GM03348 (cell line): ENCODE measurements around the gene FGFR3.
A peak's percentile ranks its signal among the peaks of the same experiment; 100 is the strongest.

Experiments
- DNase-seq: peaks from one replicate; pipeline ENCODE4 v3.0.0; 2012; ENCODE audit warnings: low spot score

The FGFR3 gene

DNA sequence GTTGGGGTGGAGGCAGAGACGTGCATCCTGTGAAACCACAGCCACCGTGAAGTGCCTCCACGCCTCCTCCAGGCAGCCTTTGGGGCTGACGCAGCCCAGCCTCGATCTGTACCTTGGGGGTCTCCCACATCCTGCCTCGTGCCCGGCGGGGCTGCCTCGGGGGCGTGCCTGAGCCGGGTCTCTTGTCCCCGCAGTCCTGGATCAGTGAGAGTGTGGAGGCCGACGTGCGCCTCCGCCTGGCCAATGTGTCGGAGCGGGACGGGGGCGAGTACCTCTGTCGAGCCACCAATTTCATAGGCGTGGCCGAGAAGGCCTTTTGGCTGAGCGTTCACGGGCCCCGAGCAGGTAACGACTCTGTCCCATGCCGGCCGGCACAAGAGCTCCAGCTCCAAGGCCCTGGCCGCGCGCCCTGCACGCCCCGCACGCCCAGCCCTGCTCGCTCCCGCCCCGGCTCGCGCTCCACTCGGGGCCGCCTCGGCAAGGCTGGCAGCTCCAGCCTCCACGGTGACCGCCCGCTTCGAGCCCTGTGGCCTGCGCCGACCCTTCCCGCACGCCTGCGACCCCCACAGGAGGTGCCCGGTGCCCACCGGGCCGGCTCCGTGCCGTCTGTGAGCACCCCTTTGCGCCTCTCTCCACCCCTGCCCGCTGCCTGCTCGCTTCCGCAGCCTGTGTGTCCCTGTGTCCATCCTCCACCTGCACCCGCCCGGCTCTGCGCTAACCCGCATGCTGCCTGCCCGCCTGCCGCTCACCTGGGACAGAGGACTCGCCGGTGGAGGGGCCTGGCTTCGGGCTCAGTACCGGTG, 9.8 kb downstream of the FGFR3 start:
- DNase-seq: no peak

DNA sequence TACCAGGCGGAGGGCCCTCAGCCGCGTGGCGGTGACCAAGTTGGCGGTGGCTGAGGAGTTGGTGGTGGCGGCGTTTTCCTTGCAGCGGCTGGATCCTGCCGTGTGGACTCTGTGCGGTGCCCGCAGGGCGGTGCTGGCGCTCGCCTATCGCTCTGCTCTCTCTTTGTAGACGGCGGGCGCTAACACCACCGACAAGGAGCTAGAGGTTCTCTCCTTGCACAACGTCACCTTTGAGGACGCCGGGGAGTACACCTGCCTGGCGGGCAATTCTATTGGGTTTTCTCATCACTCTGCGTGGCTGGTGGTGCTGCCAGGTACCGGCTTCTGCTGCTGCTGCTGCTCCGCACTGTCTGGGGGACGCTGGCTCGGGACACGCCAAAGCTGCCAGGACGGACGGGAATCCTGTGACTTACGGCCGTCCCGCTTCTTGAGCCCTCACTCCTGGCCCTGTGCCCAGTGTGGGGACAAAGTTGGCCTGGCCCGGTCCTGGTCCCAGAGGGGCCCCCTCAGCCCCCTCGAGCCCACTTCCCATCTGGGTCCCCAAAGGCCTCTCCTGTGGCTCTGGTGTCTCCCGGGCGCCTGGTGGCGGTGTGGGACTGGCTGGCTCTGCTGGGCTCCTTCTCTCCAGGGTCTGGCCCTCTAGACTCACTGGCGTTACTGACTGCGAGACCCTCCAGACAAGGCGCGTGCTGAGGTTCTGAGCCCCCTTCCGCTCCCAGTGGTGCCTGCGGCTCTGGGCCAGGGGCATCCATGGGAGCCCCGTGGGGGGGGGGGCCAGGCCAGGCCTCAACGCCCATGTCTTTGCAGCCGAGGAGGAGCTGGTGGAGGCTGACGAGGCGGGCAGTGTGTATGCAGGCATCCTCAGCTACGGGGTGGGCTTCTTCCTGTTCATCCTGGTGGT, 10.7 kb downstream of the FGFR3 start:
- DNase-seq: no peak

DNA sequence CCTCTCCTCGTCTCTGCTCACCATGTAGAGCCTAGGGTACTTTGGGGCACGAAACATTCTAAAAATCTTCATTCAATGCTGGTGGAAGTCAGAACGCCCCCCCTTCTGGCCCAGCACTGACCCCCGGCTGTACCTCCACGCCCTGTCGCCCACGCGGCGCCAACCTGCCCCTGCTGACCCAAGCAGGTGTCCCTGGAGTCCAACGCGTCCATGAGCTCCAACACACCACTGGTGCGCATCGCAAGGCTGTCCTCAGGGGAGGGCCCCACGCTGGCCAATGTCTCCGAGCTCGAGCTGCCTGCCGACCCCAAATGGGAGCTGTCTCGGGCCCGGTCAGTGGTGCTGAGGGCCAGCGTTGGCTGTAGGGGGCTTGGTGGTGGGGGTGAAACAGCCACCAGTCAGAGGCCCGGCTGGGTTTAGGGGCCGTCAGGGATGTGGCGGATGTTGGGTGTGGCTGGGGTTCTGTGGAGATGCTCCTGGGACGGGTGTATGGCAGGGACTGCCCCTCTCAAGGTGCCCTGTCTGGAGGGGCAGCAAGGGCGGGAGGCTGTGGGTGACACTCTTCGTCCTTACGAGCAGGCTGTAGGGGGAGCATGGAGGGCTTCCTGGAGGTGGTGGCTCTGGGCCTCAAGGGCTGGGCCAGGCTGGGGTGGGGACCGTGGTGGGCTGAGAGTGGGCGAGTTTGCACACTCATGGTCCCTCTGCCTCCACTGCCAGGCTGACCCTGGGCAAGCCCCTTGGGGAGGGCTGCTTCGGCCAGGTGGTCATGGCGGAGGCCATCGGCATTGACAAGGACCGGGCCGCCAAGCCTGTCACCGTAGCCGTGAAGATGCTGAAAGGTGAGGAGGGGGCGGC, 11.8 kb downstream of the FGFR3 start:
- DNase-seq: no peak

DNA sequence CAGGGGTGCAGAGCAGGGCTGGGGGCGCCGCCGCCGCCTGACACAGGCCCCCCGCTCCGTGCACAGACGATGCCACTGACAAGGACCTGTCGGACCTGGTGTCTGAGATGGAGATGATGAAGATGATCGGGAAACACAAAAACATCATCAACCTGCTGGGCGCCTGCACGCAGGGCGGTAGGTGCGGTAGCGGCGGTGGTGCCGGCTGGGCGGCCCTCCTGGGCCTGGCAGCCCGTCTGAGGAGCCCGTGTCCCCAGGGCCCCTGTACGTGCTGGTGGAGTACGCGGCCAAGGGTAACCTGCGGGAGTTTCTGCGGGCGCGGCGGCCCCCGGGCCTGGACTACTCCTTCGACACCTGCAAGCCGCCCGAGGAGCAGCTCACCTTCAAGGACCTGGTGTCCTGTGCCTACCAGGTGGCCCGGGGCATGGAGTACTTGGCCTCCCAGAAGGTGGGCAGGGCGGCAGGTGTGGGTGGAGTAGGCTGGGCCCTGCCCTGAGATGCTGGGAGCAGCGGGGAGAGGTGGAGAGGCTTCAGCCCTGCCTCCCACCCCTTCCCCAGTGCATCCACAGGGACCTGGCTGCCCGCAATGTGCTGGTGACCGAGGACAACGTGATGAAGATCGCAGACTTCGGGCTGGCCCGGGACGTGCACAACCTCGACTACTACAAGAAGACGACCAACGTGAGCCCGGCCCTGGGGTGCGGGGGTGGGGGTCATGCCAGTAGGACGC, 12.6 kb downstream of the FGFR3 start:
- DNase-seq: no peak

DNA sequence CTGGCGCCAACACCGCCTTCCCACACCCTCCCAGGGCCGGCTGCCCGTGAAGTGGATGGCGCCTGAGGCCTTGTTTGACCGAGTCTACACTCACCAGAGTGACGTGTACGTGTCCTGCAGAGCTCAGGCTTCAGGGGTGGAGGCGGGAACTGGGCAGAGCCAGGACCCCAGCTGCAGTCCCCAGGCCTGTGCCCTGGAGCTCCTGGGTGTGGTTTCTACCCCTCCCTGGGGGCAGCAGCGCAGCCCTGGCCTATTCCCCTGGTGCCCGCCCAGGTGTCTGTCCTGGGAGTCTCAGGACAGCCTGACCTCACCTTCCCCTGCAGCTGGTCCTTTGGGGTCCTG, 13.1 kb downstream of the FGFR3 start:
- no peak for DNase-seq

DNA sequence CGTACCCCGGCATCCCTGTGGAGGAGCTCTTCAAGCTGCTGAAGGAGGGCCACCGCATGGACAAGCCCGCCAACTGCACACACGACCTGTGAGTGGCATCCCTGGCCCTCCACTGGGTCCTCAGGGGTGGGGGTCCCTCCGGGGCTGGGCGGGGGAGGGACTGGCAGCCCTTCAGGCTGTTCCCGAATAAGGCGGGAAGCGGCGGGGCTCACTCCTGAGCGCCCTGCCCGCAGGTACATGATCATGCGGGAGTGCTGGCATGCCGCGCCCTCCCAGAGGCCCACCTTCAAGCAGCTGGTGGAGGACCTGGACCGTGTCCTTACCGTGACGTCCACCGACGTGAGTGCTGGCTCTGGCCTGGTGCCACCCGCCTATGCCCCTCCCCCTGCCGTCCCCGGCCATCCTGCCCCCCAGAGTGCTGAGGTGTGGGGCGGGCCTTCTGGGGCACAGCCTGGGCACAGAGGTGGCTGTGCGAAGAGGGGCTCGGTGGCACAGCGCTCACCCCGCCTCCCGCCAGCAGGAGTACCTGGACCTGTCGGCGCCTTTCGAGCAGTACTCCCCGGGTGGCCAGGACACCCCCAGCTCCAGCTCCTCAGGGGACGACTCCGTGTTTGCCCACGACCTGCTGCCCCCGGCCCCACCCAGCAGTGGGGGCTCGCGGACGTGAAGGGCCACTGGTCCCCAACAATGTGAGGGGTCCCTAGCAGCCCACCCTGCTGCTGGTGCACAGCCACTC, 13.7 kb downstream of the FGFR3 start:
- DNase-seq: no peak

DNA sequence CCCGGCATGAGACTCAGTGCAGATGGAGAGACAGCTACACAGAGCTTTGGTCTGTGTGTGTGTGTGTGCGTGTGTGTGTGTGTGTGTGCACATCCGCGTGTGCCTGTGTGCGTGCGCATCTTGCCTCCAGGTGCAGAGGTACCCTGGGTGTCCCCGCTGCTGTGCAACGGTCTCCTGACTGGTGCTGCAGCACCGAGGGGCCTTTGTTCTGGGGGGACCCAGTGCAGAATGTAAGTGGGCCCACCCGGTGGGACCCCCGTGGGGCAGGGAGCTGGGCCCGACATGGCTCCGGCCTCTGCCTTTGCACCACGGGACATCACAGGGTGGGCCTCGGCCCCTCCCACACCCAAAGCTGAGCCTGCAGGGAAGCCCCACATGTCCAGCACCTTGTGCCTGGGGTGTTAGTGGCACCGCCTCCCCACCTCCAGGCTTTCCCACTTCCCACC, 14.3 kb downstream of the FGFR3 start:
- DNase-seq: no peak

DNA sequence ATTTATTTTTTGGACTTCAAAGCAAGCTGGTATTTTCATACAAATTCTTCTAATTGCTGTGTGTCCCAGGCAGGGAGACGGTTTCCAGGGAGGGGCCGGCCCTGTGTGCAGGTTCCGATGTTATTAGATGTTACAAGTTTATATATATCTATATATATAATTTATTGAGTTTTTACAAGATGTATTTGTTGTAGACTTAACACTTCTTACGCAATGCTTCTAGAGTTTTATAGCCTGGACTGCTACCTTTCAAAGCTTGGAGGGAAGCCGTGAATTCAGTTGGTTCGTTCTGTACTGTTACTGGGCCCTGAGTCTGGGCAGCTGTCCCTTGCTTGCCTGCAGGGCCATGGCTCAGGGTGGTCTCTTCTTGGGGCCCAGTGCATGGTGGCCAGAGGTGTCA, 15.3 kb downstream of the FGFR3 start:
- no peak for DNase-seq

DNA sequence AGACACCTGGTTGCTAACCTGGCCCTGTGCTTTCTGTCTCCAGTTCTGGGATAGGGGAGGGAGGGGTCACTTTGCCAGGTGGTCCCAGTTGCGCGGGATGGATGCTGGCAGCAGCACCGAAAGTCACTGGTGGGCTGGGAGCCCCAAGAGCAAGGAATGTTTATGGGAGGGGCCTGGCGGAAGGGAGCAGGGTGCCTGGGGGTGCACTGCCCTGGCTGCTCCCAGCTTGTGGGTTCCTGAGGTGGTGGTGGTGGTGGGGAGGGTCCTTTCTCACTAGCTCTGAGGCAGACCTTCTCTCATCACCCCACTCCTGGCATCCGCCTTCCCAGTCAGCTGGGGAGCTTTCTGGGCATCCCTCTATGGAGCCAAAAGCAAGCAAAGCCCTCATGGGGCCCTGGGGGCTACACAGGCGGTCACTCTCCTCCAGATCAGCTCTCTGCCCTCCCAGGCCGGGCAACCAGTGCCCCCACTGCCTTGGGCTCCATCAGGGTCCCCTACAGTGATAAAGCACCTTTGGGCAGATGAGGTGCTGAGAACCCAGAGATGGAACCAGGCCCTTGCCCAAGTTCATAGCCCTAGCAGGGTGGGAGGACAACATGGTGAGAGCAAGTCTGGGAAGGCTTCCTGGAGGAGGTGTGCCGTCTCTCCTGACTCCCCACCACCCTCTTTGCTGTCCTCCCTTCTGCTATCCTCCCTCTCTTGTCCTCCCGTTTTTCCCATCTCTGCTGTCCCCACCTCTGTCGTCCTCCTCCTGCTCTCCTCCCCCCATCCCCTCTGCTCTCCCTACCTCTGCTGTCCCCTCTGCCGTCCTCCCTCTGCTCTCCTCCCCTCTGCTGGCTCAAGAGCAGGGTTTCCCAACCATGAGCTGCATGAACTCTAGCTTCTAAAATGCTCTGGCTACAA, 16.0 kb downstream of the FGFR3 start:
- DNase-seq: no peak

DNA sequence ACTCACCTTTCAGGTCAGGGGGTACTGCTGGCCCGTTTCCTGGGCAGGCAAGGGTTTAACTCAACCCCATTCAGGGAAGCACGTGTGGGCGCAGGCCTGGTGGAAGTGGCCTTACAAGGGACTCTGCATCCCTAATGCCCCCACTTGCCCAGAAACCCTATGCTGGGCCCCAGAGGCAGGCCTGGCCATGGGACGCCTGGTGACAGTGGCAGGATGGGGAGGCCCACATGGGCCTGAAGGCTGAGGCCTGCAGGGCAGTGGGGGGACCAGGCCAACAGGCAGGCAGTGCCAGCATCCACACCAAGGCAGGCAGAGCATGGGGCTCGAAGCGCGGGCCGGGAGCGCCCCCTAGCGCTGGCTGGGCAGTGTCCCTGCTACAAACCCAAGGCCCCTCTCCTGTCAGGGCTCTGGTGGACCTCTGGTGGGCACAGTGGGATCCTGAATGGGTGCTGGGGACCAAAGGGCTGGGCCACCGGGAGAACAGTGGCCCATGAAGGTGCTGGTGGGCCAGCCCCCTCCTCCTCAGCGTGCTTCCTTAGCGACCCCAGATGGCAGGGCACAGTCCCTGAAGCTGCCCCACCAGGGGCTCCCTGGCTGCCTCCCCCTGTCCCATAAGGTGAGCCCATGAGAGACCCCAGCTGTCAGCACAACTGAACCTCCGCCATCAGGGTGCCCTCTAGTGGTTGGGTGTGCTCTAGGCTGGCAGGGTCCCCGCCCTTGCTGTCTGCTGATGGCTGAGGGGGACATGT, 16.8 kb downstream of the FGFR3 start:
- DNase-seq: peak; percentile 91

DNA sequence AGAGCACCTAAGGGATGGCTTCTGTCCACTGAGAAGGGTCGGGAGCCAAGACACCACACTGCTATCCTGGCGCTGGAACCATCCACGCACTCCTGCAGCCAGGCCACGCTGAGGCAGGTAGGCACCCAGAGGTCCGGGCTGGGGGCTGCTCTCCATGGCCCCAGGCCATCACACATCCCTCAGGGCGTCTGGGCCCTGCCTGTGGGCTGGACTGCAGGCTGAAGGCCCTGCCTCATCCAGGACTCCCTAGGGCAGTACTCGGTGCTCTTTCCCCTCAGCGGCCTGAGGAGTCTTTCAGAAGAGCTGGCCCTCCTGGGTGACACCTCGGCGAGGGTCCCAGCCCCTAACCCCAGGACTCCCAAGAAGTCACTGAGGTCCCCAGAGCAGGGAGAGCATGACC, 17.7 kb downstream of the FGFR3 start:
- no peak for DNase-seq

DNA sequence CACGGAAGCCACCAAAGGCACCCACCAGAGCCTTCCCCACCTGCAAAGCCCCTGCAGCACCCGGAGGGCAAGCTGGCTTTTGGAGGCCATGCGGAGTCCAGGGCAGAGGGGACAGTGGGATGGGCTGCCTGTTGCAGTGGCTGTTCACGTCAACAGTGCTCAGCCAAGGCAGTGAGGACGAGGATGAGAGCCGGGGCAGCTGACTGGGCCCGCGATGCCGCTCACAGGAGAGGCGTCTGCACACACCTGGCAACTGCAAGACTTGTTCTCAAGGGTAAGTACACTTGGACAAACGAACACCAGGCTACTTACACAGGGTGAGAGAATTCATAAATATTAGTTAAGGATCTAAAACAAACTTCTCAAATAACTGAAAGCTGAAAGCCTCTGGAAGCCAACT, 19.6 kb downstream of the FGFR3 start:
- no peak for DNase-seq

DNA sequence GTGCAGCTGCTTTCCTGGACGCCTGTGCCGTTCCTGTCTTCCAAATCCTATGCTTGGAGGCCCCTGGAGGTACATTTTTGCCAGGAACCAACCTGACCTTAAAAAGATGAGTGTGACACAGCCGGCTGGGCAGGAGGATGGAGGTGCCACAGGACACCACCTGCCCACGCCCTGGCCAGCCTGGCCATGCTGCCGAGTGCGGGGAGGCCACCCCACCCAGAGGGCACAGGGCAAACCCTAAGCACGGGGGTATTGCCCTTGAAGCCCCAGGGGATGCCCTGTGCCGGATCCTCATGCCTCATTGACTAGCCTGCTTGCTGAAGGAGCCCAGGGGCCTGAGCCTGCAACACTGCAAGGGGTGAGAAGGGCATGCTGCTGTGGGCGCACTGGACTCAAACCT, 20.1 kb downstream of the FGFR3 start:
- DNase-seq: no peak

DNA sequence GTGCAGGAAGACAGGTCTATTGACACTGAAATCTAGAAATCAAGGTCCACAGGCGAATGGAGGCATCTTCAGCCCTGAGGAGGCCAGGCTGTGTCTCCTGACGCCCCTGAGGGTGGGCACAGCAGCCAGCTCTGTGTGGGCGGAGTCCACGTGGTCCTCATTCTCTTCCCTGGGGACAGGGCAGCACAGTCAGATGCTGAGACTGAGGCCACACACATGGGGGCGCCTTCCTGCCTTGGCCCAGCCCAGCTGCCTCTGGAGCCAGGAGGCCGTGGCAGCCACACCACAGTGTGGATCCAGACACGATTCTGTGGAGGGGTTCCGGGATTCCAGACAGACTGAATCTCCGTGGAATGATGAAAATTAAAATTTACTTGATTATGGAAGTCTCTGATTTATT, 20.8 kb downstream of the FGFR3 start:
- DNase-seq: no peak

DNA sequence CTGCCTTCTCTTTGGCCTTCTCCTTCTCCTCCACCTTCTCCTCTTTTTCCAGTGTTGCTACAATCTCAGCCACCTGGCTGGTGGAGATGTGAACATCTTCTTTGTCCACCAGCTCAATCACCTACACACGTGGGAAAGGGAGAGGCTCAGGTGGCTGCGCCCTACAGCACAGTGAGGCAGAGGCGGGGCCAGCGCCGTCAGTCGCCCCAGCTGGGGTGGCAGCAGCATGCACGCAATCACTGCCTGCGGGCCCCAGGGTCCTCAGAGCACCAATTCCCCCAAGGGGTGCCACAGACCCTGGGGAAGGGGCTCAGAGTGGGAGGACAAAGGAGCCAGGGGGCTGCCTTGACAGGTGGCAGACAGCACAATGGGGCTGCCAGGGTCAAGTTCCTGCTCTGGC, 21.4 kb downstream of the FGFR3 start:
- no peak for DNase-seq

DNA sequence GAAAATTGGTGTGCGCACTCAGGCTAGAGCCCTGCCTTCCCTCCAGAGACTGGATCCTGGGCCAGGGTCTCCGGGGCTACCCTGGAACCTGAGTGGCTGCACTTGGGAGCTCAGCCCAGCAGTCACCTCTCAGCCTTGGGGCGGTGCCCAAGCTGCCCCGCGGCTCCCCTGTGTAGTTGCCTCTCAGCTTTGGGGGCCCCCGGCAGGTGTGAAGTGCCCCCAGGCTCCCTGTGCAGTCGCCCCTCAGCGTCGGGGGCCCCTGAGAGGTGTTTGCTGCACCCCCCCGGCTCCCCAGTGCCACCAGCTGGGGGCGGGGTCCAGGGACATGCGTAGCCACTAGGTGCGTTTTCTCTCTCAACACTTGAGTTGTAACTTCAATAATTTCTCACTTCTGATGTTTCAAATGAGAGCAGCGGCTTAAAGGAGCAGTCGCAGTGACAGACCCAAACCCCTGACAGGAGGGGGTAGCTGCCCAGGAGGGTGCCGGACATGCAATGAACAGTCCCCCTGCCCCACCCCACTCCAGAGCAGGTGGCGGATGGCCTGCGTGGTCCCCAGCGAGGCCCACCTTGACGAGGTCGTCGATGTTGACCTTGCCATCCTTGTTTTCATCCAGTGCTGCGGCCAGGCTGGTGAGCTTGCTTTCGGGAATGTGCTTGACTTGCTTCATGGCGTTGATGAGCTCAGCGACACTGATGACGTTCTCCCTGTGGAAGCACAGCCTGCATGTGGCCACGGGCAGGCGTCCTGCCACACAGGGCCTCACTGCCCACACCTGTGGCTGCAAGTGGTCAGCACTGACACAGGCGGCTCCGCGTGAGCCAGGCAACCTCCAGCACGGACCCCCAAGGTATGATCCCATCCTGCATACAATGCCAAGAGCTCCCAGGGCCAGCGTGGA, 22.3 kb downstream of the FGFR3 start:
- DNase-seq: no peak

DNA sequence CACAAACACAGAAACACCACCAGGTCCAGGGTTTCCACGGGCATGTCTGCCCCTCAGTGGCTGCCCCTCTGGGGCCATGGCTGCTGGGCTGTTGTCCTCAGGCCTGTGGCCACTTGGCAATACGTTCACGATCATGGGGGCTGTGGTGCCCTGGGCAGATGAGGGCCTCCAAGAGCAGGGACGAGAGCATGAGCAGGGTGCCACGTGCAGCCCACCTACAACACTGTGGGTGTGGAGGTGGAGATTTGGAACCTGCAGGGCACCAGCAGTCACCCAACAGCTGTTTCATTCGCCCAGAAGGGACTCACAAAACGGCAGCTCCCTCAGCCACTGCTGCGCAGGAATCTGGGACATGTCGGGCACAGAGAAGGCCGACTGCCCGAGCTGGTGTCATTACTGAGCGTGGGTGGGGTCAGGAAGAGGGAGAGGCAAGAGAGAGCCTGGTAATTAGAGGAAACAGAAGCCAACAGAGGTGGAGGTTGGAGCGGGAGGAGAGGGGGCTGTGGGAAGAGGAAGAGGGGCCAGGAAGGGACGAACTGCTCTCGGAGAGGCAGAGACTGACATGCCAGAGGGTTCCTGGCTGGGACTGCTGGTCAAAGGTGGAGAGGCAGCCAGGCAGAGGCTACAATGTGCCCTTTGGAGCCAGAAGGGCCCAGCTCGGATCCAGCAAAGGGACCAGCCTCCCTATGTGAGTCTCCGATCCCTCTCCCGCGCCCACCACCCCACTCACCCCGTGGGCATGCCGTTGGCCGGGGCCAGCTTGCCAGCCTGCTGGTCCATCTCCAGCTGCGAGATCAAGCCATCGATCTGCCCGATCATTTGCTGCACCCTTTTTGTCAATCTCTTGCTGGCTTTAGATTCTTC, 23.1 kb downstream of the FGFR3 start:
- no peak for DNase-seq
